GM12874 (cell line): ENCODE data around the gene CLASP2.

Experiments
- CTCF ChIP-seq: IDR thresholded peaks from 2 replicates; pipeline ENCODE4 v1.5.1; 2011; ENCODE audit warnings: low read depth, mild to moderate bottlenecking, control low read depth, low read length, moderate library complexity; ENCODE audit not compliant: insufficient read depth

Gene CLASP2

DNA sequence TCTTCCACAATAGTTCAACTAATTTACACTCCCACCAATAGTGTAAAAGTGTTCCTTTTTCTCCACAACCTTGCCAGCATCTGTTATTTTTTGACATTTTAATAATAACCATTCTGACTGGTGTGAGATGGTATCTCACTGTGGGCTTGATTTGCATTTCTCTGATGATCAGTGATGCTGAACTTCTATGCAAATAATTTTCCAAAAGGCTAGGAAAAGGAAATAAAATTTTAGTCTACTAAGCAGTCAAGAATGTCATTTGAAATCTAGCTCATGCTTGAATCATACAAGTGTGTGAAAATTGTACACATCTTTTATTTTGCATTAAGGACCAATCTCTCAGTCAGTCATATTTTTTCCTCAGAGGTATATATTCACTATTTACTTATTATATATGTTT lies 176.1 kb downstream of the CLASP2 start:
- no peak for TF ChIP-seq CTCF

DNA sequence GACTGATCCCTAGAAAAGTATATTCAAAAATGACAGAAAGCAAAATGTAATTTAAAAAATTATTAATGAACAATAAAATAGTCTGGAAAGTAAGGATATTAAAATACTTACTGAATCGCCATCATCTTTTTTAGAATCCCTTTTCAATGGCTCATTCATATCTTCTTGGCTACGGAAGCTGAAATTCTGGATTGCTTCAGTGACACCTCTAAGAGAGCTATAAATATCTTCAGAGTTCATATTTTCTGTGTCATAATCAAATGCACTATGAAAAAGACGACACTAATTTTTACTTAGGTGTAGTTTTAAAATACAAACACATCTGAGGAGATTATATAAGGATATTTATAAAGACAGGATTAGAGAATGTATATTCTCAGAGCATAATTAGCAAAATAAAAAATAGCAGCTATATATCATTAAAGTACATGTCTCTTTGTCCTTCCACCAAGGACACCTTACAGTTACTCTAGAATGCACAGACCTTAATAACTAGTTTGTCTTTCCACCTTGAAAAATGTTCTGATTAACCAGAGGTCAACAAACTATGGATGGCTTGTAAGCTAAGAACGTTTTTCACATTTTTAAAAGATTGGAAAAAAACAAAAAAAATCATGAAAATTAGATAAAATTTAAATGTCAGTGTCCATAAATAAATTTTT lies 179.2 kb downstream of the CLASP2 start:
- no peak for TF ChIP-seq CTCF

GRCh38 chr3:33537133-33537532 lies 180.9 kb downstream of the CLASP2 start:
- TF ChIP-seq CTCF, result no peak

GRCh38 chr3:33526787-33527186 lies 191.3 kb downstream of the CLASP2 start:
- TF ChIP-seq CTCF, result no peak

DNA sequence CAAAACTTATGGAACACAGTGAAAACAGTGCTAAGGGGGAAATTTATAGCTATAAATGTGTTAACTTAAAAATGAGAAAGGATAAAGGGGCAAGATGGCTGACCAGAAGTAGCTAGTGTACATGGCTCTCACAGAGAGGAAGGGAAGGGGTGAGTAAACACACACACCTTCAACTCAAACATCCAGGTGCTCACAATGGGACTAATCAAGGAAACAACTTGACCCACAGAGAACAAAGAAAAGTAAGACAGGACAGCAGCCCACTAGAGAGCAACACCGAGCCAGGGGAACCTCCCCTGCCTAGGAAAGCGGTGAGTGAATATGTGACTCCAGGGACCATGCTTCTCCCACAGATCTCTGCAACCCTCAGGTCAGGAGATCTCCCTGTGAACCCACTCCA lies 192.8 kb downstream of the CLASP2 start:
- TF ChIP-seq CTCF, result no peak

DNA sequence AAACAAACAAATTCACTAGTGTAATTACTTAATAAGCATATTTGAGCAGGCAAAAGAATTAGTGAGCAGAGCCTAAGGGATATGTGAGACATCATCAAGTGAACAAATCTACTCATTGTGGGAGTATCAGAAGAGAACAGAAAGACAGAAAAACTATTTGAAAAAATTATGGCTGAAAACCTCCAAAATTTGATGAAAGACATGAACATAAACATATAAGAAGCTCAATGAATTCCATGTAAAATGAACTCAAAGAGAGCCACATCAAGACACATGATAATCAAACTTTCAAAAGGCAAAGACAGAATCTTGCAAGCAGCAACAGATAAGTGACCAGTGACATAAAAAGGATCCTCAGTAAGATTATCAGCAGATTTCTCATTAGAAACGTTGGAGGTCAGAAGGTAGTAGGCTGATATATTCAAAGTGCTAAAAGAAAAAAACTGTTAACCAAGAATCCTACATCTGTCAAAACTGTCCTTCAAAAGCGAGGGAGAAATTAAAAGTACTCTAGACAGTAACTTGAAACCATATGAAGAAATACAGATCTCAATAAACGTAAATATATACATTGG lies 194.9 kb downstream of the CLASP2 start:
- no peak for TF ChIP-seq CTCF

GRCh38 chr3:33521736-33522135 lies 196.3 kb downstream of the CLASP2 start:
- TF ChIP-seq CTCF, result no peak
